H1 (cell line): Measurements from ENCODE around the gene FGF14. TPM values are rescaled to one million over a fixed set of nuclear protein-coding genes. Genes with fewer than 3 reads are reported as not detected.
A peak's percentile ranks its signal among the peaks of the same experiment; 100 is the strongest.

Experiments used
- BACH1 ChIP-seq: IDR thresholded peaks from 2 replicates; pipeline ENCODE4 v1.6.1; 2012; ENCODE audit warnings: low read length, improper control_type of control experiment
- BRCA1 ChIP-seq: IDR thresholded peaks from 2 replicates; pipeline ENCODE4 v1.6.1; 2012; ENCODE audit warnings: low read depth, low read length, improper control_type of control experiment
- CBX8 ChIP-seq: fragments of 300-800, 300-1000 bp; sonication (generic); IDR thresholded peaks from 2 replicates; pipeline ENCODE4 v1.7.1; 2016; ENCODE audit warnings: low read depth, low read length, borderline replicate concordance
- CHD2 ChIP-seq: IDR thresholded peaks from 2 replicates; pipeline ENCODE4 v1.6.1; 2012; ENCODE audit warnings: low read length, improper control_type of control experiment
- CREB1 ChIP-seq: IDR thresholded peaks from 2 replicates; pipeline ENCODE4 v1.6.1; 2012; ENCODE audit warnings: inconsistent platforms
- JUN ChIP-seq: IDR thresholded peaks from 2 replicates; pipeline ENCODE4 v1.6.1; 2011; ENCODE audit warnings: low read depth, mild to moderate bottlenecking, improper control_type of control experiment, low read length
- JUND ChIP-seq: IDR thresholded peaks from 2 replicates; pipeline ENCODE4 v1.6.1; 2011; ENCODE audit warnings: mild to moderate bottlenecking, improper control_type of control experiment, low read length
- polyA plus RNA-seq, 7 experiments: library from polyadenylated mRNA; depleted of rRNA in 3 of 7; stranded (reverse) in 5 of 7; unstranded in 2 of 7; fragments of >200 nt in 5 of 7; fragments of 200-250 nt in 2 of 7; gene quantifications; 1 replicate in 5 of 7; 2 replicates in 1 of 7; 4 replicates in 1 of 7; pipeline versions ENCODE4 v1.2.1 to v1.2.3, GENCODE V29; 2011 to 2013; ENCODE audit warnings: missing spikeins in 2 of 7, mixed read lengths in 2 of 7
- total RNA-seq: library from RNA; stranded (reverse); fragmentation: NEBNext Ultra II Directional; extraction: Animal tissue kit (Norgen Biotek cat#: 25700); gene quantifications from 2 replicates; pipeline ENCODE4 v1.2.1, GENCODE V29; 2021

Gene FGF14
- total and polyA plus RNA-seq, 2 of the 8 experiments (the other 6 are each of a cell fraction or from before 2014, with no cell fraction given): 0.05 to 0.58 TPM

DNA sequence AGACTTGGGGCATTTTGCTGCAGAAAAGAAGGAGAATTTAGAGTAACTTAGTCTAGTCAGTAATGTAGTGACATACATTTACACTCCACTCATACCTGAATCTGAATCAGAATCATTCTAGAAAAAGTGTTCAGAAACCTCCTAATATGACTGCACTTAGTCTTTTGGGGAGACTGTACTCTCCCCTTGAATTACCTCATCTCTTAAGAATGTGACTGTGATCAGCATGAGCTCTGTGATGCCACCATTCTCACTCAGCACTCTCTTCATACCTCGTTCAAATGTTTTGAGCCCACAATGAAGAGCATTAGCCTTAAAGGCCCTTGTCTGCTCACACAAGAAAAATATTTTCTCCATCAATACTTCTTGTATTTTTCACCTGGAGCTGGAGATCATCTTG is 229.4 kb downstream of the FGF14 start (continued):
- no peak for TF ChIP-seq CHD2
- TF ChIP-seq CREB1: no peak
- no peak for TF ChIP-seq BRCA1
- 0 out of 2 replicates have a peak, but pooled peaks have one; percentile 36 for TF ChIP-seq JUN
- no peak for TF ChIP-seq BACH1
- TF ChIP-seq CBX8: no peak
- peak; percentile 86 for TF ChIP-seq JUND
